Right atrium auricular region (tissue), 2 donors: ENCODE data around the gene CNTROB. TPM values are rescaled to one million over a fixed set of nuclear protein-coding genes. Genes with fewer than 3 reads are reported as not detected.
A peak's percentile ranks its signal among the peaks of the same experiment; 100 is the strongest.

ENCODE experiments used
- DNase-seq: peaks from one replicate; pipeline ENCODE4 v3.0.0-alpha.2; 2019; ENCODE audit warnings: low spot score
- H3K27ac ChIP-seq, 2 donors: fragments of 200-600 bp; sonication (generic); 1 replicate in 1 of 2; 2 replicates in 1 of 2; pipeline ENCODE4 v1.5.1; 2016 to 2019
- H3K27me3 ChIP-seq, 2 donors: fragments of 200-600 bp; sonication (generic); one replicate each; pipeline versions ENCODE4 v1.5.1 to v1.6.0; 2017 to 2019
- H3K36me3 ChIP-seq: fragments of 200-600 bp; sonication (generic); one replicate; pipeline ENCODE4 v1.5.1; 2016
- H3K4me1 ChIP-seq, 2 donors: fragments of 200-600 bp; sonication (generic); one replicate each; pipeline versions ENCODE4 v1.5.1 to v1.6.0; 2017 to 2019
- H3K4me3 ChIP-seq, 2 donors: fragments of 200-600 bp; sonication (generic); 1 replicate in 1 of 2; 2 replicates in 1 of 2; pipeline ENCODE4 v1.5.1; 2017 to 2019; ENCODE audit warnings: mild to moderate bottlenecking in 1 of 2, moderate library complexity in 1 of 2
- H3K9me3 ChIP-seq, 2 donors: fragments of 200-600 bp; sonication (generic); one replicate each; pipeline ENCODE4 v1.5.1; 2019
- CTCF ChIP-seq, 2 donors: fragments of 200-600 bp; sonication (generic); IDR thresholded peaks; one replicate each; pipeline ENCODE4 v1.5.1; 2019; ENCODE audit warnings: antibody characterized with exemption in 2 of 2
- total RNA-seq, 2 donors: library from RNA; depleted of rRNA; stranded (reverse); fragments of >200 nt; gene quantifications; one replicate each; pipeline ENCODE4 v1.1.0, GENCODE V29; 2016

The CNTROB gene
- total RNA-seq, 2 donors from 2014 or later = 4.6 to 8.3 TPM

- Histone ChIP-seq H3K4me3 (no peak overlapping the region), H3K4me1 (peaks cover 0 to 11% of the 10 kb centered on the region in 2 donors), H3K9me3 (no peaks in the 10 kb centered on the region), H3K27me3 (no peaks in the 10 kb centered on the region), H3K36me3 (peaks cover 49% of the 10 kb centered on the region), H3K27ac (no peak overlapping the region)
- no peak for DNase-seq
- no peak for TF ChIP-seq CTCF (IDR thresholded peaks at IDR 0.05)
Measured at GRCh38 chr17:7911116-7911515, 20.9 kb upstream of the CNTROB start.

GRCh38 chr17:7912927-7913524 lies 19.0 kb upstream of the CNTROB start:
- H3K27me3 ChIP-seq = no peaks in the 10 kb centered on the region
- no peak overlapping the region for H3K4me3 ChIP-seq
- TF ChIP-seq CTCF (IDR thresholded peaks at IDR 0.05) = peak; percentile 42 to 79
- peaks cover 34% of the 10 kb centered on the region for H3K36me3 ChIP-seq
- peaks cover 0 to 20% of the 10 kb centered on the region in 2 donors for H3K4me1 ChIP-seq
- no peak for DNase-seq
- H3K9me3 ChIP-seq = no peaks in the 10 kb centered on the region
- no peak overlapping the region for H3K27ac ChIP-seq

GRCh38 chr17:7915179-7915610 lies 16.8 kb upstream of the CNTROB start:
- H3K4me1 ChIP-seq = peaks cover 0 to 20% of the 10 kb centered on the region in 2 donors
- H3K36me3 ChIP-seq = peaks cover 13% of the 10 kb centered on the region
- peak overlapping the region; percentile 84 to 90 for H3K27ac ChIP-seq
- H3K4me3 ChIP-seq = peak overlapping the region; percentile 51 to 59
- no peak for TF ChIP-seq CTCF (IDR thresholded peaks at IDR 0.05)
- H3K27me3 ChIP-seq = no peaks in the 10 kb centered on the region
- DNase-seq = peak; percentile 60
- no peaks in the 10 kb centered on the region for H3K9me3 ChIP-seq

GRCh38 chr17:7915611-7916384 lies 16.2 kb upstream of the CNTROB start, which contains the start of gene RNF227:
TSS of gene RNF227 (minus strand) at chr17:7916289. CDS start at chr17:7916195, 94 bp downstream.
- TF ChIP-seq CTCF (IDR thresholded peaks at IDR 0.05) = peak in 1 of 2 donors; percentile 14
- H3K27me3 ChIP-seq = no peaks in the 10 kb centered on the region
- H3K4me3 ChIP-seq = peak within 1 kb of the TSS; percentile 51 to 59
- peaks cover 0 to 20% of the 10 kb centered on the region in 2 donors for H3K4me1 ChIP-seq
- peak; percentile 92 for DNase-seq
- peak within 1 kb of the TSS; percentile 84 to 90 for H3K27ac ChIP-seq
- no peaks in the 10 kb centered on the region for H3K9me3 ChIP-seq
- H3K36me3 ChIP-seq = peaks cover 10% of the 10 kb centered on the region

- H3K27ac ChIP-seq = peak overlapping the region; percentile 84 to 90
- H3K36me3 ChIP-seq = peaks cover 4% of the 10 kb centered on the region
- no peaks in the 10 kb centered on the region for H3K9me3 ChIP-seq
- no peaks in the 10 kb centered on the region for H3K27me3 ChIP-seq
- H3K4me3 ChIP-seq = peak overlapping the region; percentile 51 to 59
- no peak for TF ChIP-seq CTCF (IDR thresholded peaks at IDR 0.05)
- H3K4me1 ChIP-seq = peaks cover 0 to 20% of the 10 kb centered on the region in 2 donors
- no peak for DNase-seq
Measured at GRCh38 chr17:7916385-7916682, 15.7 kb upstream of the CNTROB start.
